ENCODE data around the gene MRPS22. TPM values are rescaled to one million over a fixed set of nuclear protein-coding genes. Genes with fewer than 3 reads are reported as not detected.

The MRPS22 gene
- total RNA-seq, 4 donors from 2014 or later = 50.2 to 73.2 (median 62.3) TPM

- TF ChIP-seq CTCF (IDR thresholded peaks at IDR 0.05) (no peak), POLR2A (IDR thresholded peaks at IDR 0.05) (no peak)
- DNase-seq = no peak
These were observed 35.9 kb upstream of the MRPS22 start for GRCh38 chr3:139307601-139308555.

GRCh38 chr3:139308560-139308959 is 35.3 kb upstream of the MRPS22 start:
- Histone ChIP-seq H3K4me3 (no peak overlapping the region), H3K4me1 (no peaks in the 10 kb centered on the region), H3K27ac (no peak overlapping the region), H3K36me3 (no peaks in the 10 kb centered on the region), H3K9me3 (no peaks in the 10 kb centered on the region), H3K27me3 (peaks cover 0 to 8% (median 0%) of the 10 kb centered on the region in 4 donors)
- no peak for DNase-seq
- TF ChIP-seq POLR2A (IDR thresholded peaks at IDR 0.05) (no peak), CTCF (IDR thresholded peaks at IDR 0.05) (no peak)
- intact Hi-C loops (cut with DNase I) = no loop called here
- 40 to 72% methylated on average over 4 of the region's 4 CpGs for WGBS, 2 donors

More at GRCh38 chr3:139307601-139308555, 35.9 kb upstream of the MRPS22 start:
- Histone ChIP-seq H3K4me1 (no peaks in the 10 kb centered on the region), H3K27ac (no peak overlapping the region), H3K4me3 (no peak overlapping the region), H3K36me3 (no peaks in the 10 kb centered on the region), H3K9me3 (no peaks in the 10 kb centered on the region), H3K27me3 (peaks cover 0 to 1% (median 0%) of the 10 kb centered on the region in 4 donors)
- intact Hi-C loops (cut with DNase I) = no loop called here
- WGBS, 2 donors = 75 to 85% methylated on average over 1 to 2 of the region's 6 CpGs

- intact Hi-C loops (cut with DNase I) = no loop called here
- Histone ChIP-seq H3K4me3 (no peak overlapping the region), H3K27ac (no peak overlapping the region), H3K36me3 (no peaks in the 10 kb centered on the region), H3K9me3 (no peaks in the 10 kb centered on the region), H3K4me1 (no peaks in the 10 kb centered on the region), H3K27me3 (peaks cover 0 to 8% (median 0%) of the 10 kb centered on the region in 4 donors)
- no peak for DNase-seq
- WGBS, 2 donors = 52 to 100% methylated on average over 1 to 2 of the region's 2 CpGs
- TF ChIP-seq CTCF (IDR thresholded peaks at IDR 0.05) (no peak), POLR2A (IDR thresholded peaks at IDR 0.05) (no peak)
These were observed 34.7 kb upstream of the MRPS22 start for GRCh38 chr3:139309061-139309591.

GRCh38 chr3:139309880-139310279 is 33.9 kb upstream of the MRPS22 start:
- Histone ChIP-seq H3K4me1 (no peaks in the 10 kb centered on the region), H3K9me3 (no peaks in the 10 kb centered on the region), H3K4me3 (no peak overlapping the region), H3K36me3 (no peaks in the 10 kb centered on the region), H3K27me3 (peaks cover 0 to 8% (median 0%) of the 10 kb centered on the region in 4 donors), H3K27ac (no peak overlapping the region)
- DNase-seq = no peak
- WGBS, 2 donors = 73 to 98% methylated on average over 3 to 4 of the region's 4 CpGs
- intact Hi-C loops (cut with DNase I) = no loop called here
- no peak for TF ChIP-seq POLR2A (IDR thresholded peaks at IDR 0.05)
- no peak for TF ChIP-seq CTCF (IDR thresholded peaks at IDR 0.05)

GRCh38 chr3:139310474-139310933 is 33.3 kb upstream of the MRPS22 start:
- intact Hi-C loops (cut with DNase I) = no loop called here
- H3K4me3 ChIP-seq = no peak overlapping the region
- 60 to 77% methylated on average over 6 to 7 of the region's 8 CpGs for WGBS, 2 donors
- H3K4me1 ChIP-seq = no peaks in the 10 kb centered on the region
- no peaks in the 10 kb centered on the region for H3K36me3 ChIP-seq
- H3K27me3 ChIP-seq = peaks cover 0 to 11% (median 0%) of the 10 kb centered on the region in 4 donors
- no peaks in the 10 kb centered on the region for H3K9me3 ChIP-seq
- DNase-seq = no peak
- no peak for TF ChIP-seq POLR2A (IDR thresholded peaks at IDR 0.05)
- no peak for TF ChIP-seq CTCF (IDR thresholded peaks at IDR 0.05)
- no peak overlapping the region for H3K27ac ChIP-seq
